GM19239 (cell line): ENCODE measurements around the gene ELOF1.
A peak's percentile ranks its signal among the peaks of the same experiment; 100 is the strongest.
"Not testable (repeated sequence)": the region's sequence is repeated elsewhere in the genome, so short reads cannot be mapped to it uniquely, and the experiment has no call there.

Experiments used
- DNase-seq: peaks from one replicate; pipeline ENCODE4 v3.0.0; 2011; ENCODE audit warnings: low spot score; ENCODE audit not compliant: insufficient read length
- FAIRE-seq: peaks from 2 replicates; lab custom pipeline; 2011; peaks lifted over from hg19 to GRCh38; lab: Jason Lieb, UNC

Gene ELOF1

DNA sequence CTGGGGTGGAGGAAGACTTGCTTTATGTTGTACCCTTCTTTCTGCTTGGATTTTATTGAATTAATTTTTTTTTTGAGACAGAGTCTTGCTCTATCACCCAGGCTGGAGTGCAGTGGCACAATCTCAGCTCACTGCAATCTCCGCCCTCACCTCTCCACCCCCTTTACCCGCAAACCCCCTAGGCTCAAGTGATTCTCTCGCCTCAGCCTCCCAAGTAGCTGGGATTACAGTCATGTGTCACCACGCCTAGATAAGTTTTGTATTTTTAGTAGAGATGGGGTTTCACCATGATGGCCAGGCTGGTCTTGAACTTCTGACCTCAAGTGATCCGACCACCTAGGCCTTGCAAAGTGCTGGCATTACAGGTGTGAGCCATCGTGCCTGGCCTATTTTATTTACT, 14.3 kb upstream of the ELOF1 start:
- DNase-seq, FAIRE-seq: not testable (repeated sequence)

DNA sequence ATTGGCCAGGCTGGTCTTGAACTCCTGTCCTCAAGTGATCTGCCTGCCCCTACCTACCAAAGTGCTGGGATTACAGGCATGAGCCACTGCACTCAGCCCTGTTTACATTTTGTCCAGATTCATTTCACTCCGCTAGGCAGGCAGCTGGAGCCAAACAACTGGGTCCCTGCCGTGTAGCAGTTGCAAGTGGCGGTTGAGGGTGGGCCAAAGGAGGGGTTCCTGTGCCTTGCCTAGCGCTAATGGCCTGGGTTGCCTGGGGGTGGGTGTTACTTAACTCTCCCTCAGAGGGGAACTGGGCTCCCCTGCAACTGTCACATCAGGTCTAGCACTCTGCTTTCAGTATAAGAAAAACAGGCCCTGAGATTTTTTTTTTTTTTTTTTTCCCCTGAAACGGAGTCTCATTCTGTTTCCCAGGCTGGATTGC, 11.0 kb upstream of the ELOF1 start:
- FAIRE-seq (no peak), DNase-seq (no peak)

DNA sequence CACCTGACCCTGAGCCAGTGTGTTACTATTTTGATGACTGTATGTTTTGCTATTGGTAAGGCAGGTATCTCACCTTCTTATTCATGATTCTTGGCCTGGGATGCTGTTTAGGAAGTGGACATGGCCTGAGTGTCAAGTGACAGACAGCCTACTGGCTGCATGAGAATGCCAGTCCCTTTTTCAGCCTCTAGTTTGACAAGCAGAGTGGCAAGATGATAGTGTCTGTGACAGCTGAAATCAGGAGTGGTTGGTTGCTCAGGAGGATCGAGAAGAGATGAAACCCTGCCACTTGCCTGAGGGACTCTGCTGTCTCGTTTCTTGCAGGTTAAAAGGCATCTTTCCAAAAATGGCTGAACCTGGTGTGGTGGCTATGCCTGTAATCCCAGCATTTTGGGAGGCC, 7.1 kb upstream of the ELOF1 start:
- FAIRE-seq = no peak
- DNase-seq = no peak

DNA sequence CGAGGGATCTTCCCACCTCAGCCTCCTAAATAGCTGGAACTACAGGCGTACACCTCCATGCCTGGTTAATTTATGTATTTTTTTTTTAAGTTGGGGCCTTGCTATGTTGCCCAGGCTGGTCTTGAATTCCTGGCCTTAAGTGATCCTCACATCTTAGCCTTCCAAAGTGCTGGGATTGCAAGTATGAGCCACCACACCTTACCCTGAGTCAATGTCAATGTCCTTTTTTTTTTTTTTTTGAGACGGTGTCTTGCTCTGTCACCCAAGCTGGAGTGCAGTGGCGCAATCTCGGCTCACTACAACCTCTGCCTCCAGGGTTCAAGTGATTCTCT, 6.6 kb upstream of the ELOF1 start:
- DNase-seq, FAIRE-seq: not testable (repeated sequence)

DNA sequence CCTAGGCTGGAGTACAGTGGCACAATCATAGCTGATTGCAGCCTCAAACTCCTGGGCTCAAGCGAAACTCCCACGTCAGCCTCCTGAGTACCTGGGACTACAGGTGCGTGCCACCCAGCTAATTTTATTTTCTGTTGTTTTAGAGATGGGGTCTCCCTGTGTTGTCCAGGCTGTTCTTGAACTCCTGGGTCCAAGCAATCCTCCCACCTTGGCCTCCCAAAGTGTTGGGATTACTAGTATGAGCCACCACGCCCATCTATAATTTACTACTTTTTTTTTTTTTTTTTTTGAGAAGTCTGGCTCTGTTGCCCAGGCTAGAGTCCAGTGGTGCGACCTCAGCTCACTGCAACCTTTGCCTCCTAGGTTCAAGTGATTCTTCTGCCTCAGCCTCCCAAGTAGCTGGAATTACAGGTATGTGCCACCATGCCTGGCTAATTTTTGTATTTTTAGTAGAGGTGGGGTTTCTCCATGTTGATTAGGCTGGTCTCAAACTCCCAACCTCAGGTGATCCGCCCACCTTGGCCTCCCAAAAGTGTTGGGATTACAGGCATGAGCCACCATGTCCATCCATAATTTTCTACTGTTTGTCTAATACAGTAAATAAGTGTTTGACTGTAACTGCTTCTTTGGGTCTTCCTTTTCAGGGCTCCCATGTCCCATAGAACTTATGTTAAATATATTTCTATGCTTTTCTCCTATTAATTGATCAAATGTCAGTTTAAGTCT, 5.2 kb upstream of the ELOF1 start:
- not testable (repeated sequence) for FAIRE-seq, DNase-seq

DNA sequence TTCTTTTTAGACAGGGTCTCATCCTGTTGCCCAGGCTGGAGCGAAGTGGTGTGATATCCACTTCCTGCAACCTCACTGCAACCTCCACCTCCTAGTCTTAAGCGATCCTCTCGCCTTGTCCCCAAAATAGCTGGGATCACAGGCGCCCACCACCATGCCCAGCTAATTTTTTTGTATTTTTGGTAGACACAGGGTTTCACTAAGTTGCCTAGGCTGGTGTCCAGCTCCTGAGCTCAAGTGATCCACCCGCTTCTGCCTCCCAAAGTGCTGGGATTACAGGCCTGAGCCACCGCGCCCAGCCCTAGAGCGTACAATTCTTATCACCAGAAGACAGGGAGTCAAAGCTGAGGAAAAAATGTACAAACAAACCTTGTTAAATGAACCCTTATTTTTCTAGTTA, 4.5 kb upstream of the ELOF1 start:
- FAIRE-seq (no peak), DNase-seq (no peak)

DNA sequence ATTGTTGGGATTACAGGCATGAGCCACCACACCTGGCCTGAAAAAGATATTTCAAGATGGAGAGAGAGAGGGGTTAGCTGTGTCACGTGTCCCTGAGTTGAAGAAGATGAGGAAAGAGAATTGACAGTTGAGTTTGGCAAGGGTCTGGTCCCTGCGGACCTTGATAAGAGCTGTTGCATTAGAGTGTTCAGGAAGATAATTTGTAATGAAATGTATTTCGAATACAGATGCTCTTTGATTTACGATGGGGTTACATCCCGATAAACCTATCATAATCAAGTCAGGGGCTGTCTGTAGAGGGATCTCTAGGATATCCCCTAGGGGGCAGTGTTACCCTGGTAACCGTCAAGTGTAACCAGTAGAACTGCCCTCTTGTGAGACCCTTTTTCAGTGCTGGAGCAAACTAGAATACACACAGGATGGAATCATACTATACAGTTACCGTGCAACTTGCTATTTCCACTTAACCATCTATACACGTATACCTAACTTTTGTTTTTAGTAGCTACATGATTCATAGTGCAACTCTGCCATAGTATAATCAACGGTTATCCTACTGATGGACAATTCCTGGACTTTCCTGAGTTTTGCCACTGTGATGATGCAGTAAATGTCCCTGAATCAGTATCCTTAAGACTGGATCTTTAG, 1.5 kb upstream of the ELOF1 start:
- FAIRE-seq (peak; percentile 76), DNase-seq (peak; percentile 54)

DNA sequence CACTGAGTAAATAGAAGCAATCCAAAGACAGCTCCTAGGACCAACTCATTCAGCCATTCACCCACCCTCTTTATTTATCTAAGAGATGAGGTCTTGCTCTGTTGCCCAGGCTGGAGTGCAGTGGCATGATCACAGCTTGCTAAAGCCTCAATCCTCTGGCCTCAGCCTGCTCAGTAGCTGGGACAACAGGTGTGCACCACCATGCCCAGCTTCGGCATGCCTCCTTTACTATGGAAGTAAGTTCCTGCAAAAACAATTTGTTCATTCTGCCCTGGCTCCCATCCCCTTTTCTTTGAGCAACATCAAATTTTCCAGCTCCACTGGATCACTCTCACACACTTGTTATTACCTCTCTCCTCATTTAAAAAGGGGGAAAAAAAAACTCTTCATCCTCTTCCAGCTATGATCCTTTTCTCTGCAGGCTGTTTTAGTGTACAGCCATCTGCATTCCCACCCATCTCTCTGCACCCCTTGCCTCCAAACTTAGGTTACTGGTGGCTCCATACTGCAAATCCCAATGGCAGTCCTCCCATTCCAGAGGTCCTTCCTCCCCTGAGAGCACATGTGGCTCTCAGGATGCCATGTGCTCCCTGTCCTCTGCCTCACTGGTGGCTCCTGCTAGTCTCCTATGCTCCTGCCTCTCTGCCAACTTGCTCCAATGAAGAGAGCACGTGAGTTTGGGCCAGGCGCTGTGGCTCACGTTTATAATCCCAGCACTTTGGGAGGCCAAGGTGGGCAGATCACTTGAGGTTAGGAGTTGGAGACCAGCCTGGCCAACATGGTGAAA, 2.2 kb downstream of the ELOF1 start:
- FAIRE-seq = no peak
- DNase-seq = no peak

DNA sequence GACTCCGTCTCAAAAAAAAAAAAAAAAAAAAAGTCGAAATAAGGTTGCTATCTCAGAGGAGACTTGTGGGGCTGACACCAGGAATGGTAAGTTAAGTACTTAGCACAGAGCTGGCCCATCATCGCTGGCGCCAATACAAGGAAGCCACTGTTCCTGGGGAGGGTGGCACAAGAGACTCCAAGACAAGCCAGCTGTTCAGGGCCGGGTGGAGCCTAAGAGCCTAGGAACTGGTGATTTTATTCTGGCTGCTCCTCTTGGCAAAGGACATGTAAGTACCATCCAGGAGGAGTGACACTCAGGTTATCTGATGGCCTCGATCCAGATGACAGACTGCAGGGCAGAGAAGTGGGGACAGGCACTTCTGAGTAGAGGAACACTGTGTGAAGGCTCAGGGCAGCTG, 3.8 kb downstream of the ELOF1 start:
- DNase-seq (no peak), FAIRE-seq (no peak)

DNA sequence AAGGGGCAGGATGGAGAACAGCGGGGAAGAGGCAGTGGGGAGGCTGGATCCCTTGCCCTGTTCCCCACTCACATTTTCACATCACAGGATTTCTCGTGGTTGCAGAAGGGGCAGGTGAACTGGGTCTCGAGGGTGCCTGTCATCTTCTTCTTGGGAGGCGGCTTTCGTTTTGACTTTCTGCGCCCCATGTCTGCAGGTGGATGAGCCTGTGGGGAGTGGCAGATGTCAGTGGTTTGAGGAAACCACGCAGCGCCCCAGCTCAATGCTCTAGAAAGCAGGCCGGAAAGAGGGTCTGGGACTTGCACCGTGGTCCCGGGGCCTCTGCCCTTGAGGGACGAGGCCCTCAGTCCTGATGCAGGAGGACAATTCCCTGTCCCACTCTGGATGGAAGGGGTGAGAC, 4.9 kb downstream of the ELOF1 start:
- DNase-seq (peak; percentile 55), FAIRE-seq (no peak)

DNA sequence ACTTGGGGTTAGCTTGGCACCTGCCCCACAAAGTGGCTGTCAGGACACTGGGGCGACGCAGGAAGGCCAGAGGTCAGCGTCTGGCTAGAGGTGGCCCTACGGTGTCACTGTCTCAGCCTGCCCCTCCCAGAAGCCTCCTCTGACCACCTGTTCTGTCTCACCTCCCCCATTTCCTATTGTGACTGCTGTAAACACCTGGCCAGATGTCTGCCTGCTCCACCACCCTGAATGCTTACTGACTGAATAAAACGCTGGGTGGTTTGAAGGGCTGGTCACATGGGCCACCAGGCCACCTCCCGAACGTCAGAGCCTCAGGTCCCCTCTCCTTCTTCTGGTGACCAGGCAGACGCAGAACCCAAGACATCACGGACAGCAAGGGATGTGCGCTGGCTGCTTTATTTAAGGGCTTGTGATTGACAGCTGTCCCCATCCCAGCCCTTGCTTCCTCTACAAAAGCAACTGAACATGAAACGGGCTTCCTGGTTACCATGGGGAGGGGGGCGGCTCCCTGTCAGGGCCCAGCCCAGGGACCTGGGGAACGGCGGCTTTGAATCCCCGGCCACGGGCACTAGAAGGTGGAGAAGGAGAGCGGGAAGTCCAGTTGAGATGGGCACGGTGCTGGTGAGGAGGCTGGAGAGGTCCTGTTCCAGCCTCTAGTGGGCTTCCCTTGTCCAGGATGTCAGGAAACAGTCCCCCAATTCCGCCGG, 6.2 kb downstream of the ELOF1 start:
- FAIRE-seq (no peak), DNase-seq (no peak)

DNA sequence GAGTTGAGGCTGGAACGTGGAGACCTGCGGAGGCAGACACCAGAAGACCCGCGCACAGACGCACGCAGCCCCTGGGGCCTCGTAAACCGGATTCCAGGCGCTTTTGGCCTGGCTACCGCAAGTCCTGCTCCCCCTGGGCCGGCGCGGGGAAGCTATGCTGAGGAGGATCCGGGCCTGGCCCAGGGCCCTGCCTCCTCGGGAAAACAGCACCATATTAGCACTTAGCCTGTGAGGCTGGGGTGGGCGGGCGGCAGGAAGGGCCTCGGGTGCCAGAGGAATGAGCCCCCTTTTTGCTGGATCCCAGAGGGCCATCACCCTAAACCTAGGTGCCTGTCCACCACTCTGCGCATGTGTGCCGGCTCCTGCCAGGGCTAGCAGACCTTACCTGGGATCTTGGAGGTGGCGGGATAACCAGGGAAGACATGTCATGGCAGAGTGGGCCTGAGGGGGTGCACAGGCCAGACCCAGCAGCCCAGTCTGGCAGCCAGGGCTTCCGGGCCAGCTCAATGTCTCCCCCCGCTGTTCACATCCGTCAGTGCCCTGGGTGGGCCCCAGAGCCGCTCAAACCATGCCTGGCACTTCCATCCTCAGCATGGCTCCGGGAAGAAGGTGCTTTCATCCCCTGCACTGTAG, 7.3 kb downstream of the ELOF1 start:
- no peak for FAIRE-seq

DNA sequence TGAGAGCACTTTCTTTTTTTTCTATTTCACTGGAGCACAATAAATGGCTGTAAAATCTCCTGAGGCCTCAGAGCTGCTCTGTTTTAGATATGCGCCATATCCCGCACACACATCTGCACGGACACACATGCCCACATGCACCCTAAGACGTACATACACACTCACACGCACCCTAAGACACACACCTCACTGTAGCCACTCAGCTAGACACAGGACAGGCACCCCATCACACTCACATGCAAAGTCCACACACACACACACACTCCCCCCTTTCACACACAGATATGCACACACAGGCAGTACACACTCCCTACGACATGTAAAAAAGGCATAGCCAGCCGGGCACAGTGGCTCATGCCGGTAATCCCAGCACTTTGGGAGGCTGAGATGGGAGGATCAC, 8.8 kb downstream of the ELOF1 start:
- DNase-seq (no peak), FAIRE-seq (no peak)

More for the DNA sequence above, 7.3 kb downstream of the ELOF1 start:
- no peak for DNase-seq

DNA sequence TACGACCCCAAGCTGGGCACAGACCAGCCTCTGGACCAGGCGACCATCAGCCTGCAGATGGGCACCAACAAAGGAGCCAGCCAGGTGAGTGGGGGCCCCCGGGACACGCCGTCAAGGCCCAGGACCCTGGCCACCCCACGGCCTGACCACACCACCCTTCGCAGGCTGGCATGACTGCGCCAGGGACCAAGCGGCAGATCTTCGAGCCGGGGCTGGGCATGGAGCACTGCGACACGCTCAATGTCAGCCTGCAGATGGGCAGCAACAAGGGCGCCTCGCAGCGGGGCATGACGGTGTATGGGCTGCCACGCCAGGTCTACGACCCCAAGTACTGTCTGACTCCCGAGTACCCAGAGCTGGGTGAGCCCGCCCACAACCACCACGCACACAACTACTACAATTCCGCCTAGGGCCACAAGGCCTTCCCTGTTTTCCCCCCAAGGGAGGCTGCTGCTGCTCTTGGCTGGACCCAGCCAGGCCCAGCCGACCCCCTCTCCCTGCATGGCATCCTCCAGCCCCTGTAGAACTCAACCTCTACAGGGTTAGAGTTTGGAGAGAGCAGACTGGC, 9.6 kb downstream of the ELOF1 start:
- DNase-seq (no peak), FAIRE-seq (no peak)

DNA sequence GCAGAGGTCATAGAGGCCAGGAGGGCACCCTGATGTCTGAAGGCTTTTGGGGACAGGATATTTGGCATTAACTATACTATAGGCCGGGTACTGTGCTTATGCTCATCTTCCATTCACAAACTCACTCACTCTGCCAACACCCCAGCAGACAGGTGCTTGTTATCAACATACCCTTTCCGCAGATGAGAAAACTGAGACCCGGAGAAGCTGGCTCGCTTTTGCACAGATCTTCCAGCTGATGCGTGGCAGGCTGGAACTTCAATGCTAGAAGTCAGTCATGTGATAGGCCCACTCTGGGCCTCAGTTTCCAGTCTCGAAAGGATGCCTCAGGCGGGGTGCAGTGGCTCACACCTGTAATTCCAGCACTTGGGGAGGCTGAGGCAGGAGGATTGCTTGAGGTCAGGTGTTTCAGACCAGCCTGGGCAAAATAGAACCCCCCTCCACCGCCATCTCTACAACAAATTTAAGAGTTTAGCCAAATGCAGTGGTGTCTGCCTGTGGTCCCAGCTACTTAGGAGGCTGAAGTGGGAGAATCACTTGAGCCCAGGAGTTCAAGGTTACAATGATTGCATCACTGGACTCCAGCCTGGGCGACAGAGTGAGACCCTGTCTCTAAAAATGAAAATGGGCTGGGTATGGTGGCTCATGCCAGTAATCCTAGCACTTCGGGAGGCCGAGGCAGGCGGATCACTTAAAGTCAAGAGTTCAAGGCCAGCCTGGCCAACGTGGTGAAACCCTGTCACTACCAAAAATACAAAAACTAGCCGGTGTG, 10.9 kb downstream of the ELOF1 start:
- DNase-seq (no peak), FAIRE-seq (no peak)

DNA sequence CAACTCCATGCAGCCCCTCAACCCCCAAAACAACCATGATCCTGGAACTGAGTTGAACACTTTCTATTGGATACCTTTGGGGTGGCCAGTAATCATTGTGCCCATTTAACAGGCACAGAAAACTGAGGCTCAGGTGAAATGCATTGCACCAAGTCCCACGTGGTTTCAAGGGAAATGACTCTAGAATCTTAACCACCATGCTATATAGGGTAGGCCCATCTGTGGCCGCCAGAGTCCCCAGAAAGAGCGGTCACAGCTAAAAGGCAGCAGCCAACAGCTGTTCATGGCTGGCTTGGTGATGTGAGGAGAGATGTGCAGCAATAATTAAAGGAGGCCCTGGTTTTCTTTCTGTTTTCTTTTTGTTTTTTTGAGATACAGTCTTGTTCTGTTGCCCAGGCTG, 17.8 kb downstream of the ELOF1 start:
- FAIRE-seq (no peak), DNase-seq (no peak)

DNA sequence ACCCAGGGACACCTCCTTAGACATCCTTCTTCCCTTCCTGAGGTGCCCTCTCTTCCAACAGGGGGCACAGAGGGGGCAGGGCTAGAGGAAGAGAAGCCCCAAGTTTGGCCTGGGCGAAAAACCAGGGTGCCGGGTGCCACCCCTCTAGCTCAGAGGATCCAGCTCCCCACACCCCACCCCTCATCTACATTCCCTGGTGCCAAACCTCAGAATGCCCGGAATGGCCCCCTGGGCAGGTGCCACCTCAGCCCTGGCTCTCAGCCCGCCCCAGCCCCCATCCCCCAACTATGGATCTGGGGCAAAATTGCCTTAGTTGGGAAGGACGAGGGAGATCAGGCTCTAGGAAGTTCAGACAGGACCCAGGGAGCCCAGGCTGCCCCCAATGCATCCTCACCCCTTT, 18.4 kb downstream of the ELOF1 start:
- DNase-seq (no peak), FAIRE-seq (no peak)

DNA sequence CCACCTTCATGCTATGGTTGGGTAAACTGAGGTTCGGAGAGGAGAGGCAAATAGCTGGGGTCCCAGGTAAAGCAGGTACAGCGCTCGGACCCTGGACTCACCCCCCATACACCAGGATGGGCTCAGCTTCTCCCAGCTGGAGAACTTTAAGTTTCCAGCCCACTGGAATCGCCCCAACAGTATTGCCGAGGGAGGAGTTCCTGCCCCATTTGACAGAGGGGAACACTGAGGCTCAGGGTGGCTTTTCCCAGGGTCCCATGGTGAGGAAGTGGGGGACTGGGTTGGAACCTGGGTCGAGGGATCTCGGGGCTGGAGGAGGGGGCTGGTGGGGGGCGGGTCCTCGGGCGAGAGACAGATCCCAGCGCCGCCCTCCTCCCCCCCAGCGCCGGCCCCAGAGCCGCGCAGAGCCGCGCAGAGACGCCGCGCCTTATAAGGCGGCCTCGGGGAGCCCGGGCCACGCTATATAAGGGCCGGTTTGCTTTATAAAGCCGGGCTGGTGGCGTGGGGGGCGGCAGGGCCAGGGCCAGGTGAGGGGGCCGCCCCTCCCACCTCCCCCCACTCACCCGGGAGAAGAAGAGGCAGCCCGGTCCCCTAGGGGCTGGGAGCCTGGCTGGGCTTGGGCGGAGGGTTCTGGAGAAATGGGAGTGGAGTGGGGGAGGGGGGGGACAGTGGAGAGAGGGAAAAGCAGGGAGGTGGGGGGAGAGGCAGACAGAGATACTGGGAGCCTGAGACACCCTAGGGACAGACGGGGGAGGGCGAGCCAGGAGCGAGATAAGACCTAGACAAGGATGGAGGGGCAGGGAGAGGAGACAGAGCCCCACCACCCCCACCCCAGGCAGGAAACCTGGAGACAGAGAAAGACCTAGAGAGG, 19.3 kb downstream of the ELOF1 start:
- no peak for FAIRE-seq
- DNase-seq = no peak
